ENCODE measurements around the gene TPSB2. TPM values are rescaled to one million over a fixed set of nuclear protein-coding genes. Genes with fewer than 3 reads are reported as not detected.
"Not testable (repeated sequence)": the region's sequence is repeated elsewhere in the genome, so short reads cannot be mapped to it uniquely, and the experiment has no call there.

Gene TPSB2
- total and polyA plus RNA-seq, 5 donors: 1.8 to 7.1 (median 5.2) TPM; not detected in 1

DNA sequence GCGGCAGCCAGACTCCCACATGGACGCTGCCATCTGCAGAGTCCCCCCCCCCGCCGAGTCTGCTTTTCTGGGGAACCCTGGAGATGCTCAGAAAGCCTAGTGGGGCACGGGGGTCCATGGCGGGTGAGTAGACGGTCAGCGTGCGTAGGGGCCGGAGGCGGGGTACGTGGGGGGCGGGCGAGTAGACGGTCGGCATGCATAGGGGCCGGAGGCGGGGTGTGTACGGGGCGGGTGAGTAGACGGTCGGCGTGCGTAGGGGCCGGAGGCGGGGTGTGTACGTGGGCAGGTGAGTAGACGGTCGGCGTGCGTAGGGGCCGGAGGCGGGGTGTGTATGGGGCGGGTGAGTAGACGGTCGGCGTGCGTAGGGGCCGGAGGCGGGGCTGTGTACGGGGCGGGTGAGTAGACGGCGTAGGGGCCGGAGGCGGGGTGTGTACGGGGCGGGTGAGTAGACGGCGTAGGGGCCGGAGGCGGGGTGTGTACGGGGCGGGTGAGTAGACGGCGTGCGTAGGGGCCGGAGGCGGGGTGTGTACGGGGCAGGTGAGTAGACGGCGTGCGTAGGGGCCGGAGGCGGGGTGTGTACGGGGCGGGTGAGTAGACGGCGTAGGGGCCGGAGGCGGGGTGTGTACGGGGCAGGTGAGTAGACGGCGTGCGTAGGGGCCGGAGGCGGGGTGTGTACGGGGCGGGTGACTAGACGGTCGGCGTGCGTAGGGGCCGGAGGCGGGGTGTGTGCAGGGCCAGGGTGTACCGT lies 44.4 kb downstream of the TPSB2 start:
- intact Hi-C loops (cut with DNase I); H3K27ac ChIP-seq (ENCODE audit: low read length); H3K4me1 ChIP-seq (ENCODE audit: control insufficient read depth, insufficient read depth, low read length); H3K9me3 ChIP-seq (ENCODE audit: control insufficient read depth, low read length); H3K27me3 ChIP-seq (ENCODE audit: control insufficient read depth, insufficient read depth); ATAC-seq; H3K4me3 ChIP-seq (ENCODE audit: low read length): not testable (repeated sequence)
- 92% methylated on average over 82 of the region's 86 CpGs for WGBS
- DNase-seq: peak in 1 of 3 donors; percentile 81

DNA sequence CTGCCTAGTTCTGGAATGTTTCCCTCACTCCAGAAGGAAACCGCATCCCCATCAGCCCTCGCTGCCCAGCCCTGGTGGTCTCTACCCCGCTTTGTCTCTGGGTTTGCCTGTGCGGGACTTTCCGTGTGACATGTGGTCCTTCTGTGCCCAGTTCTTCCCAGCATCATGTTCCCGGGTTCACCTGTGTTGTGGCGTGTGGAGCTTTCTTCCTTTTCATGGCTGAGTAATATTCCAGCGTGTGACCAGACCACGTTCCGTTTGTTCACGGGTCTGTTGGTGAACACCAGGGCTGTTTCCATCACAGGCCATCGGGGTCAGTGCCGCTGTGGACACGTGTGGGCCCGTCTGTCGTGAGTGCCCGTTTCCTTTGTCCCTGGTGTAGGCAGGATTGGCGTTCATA lies 45.0 kb downstream of the TPSB2 start:
- H3K27ac ChIP-seq (ENCODE audit: low read length): no peak overlapping the region
- H3K4me1 ChIP-seq (ENCODE audit: control insufficient read depth, insufficient read depth, low read length): no peaks in the 10 kb centered on the region
- 97% methylated on average over 18 of the region's 18 CpGs for WGBS
- no peaks in the 10 kb centered on the region for H3K27me3 ChIP-seq (ENCODE audit: control insufficient read depth, insufficient read depth)
- DNase-seq: no peak
- no peaks in the 10 kb centered on the region for H3K9me3 ChIP-seq (ENCODE audit: control insufficient read depth, low read length)
- ATAC-seq: no peak
- intact Hi-C loops (cut with DNase I): no loop called here
- no peak overlapping the region for H3K4me3 ChIP-seq (ENCODE audit: low read length)

GRCh38 chr16:1184156-1184868 lies 45.7 kb downstream of the TPSB2 start:
- H3K4me1 ChIP-seq (ENCODE audit: control insufficient read depth, insufficient read depth, low read length): no peaks in the 10 kb centered on the region
- ATAC-seq (no peak), DNase-seq (no peak)
- intact Hi-C loops (cut with DNase I): no loop called here
- H3K9me3 ChIP-seq (ENCODE audit: control insufficient read depth, low read length): no peaks in the 10 kb centered on the region
- 88% methylated on average over 26 of the region's 26 CpGs for WGBS
- H3K4me3 ChIP-seq (ENCODE audit: low read length): no peak overlapping the region
- H3K27me3 ChIP-seq (ENCODE audit: control insufficient read depth, insufficient read depth): no peaks in the 10 kb centered on the region
- no peak overlapping the region for H3K27ac ChIP-seq (ENCODE audit: low read length)

- intact Hi-C loops (cut with DNase I): no loop called here
- Histone ChIP-seq H3K4me1 (ENCODE audit: control insufficient read depth, insufficient read depth, low read length) (no peaks in the 10 kb centered on the region), H3K4me3 (ENCODE audit: low read length) (no peak overlapping the region), H3K27ac (ENCODE audit: low read length) (no peak overlapping the region), H3K9me3 (ENCODE audit: control insufficient read depth, low read length) (no peaks in the 10 kb centered on the region), H3K27me3 (ENCODE audit: control insufficient read depth, insufficient read depth) (no peaks in the 10 kb centered on the region)
- DNase-seq: peak; percentile 55 to 82 (median 76)
- ATAC-seq: peak; percentile 3 to 23
- 44% methylated on average over 44 of the region's 45 CpGs for WGBS
These were observed 46.8 kb downstream of the TPSB2 start for GRCh38 chr16:1182950-1183907.

DNA sequence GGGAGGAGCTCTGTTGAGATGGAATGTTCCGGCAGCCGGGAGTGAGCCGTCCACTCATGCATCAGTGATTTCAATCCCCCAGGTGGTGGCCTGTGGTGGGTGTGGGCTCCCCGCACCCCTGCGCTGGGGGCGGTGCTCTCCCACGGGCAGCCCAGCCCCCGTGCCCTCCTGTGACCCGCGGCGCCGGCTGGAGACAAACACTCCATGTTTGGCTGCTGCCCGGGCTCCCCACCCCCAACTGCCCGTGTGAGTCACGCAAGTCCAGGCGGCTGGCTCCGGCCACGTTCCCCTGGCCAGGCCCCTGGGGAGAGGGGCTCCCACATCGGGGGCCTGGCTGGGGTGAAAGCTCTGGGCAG lies 47.7 kb downstream of the TPSB2 start:
- no peak overlapping the region for H3K27ac ChIP-seq (ENCODE audit: low read length)
- H3K27me3 ChIP-seq (ENCODE audit: control insufficient read depth, insufficient read depth): no peaks in the 10 kb centered on the region
- DNase-seq (peak; percentile 76 to 92 (median 90)), ATAC-seq (peak; percentile 73 to 75)
- H3K9me3 ChIP-seq (ENCODE audit: control insufficient read depth, low read length): no peaks in the 10 kb centered on the region
- no peaks in the 10 kb centered on the region for H3K4me1 ChIP-seq (ENCODE audit: control insufficient read depth, insufficient read depth, low read length)
- WGBS: 17% methylated on average over 19 of the region's 19 CpGs
- intact Hi-C loops (cut with DNase I): no loop called here
- no peak overlapping the region for H3K4me3 ChIP-seq (ENCODE audit: low read length)

DNA sequence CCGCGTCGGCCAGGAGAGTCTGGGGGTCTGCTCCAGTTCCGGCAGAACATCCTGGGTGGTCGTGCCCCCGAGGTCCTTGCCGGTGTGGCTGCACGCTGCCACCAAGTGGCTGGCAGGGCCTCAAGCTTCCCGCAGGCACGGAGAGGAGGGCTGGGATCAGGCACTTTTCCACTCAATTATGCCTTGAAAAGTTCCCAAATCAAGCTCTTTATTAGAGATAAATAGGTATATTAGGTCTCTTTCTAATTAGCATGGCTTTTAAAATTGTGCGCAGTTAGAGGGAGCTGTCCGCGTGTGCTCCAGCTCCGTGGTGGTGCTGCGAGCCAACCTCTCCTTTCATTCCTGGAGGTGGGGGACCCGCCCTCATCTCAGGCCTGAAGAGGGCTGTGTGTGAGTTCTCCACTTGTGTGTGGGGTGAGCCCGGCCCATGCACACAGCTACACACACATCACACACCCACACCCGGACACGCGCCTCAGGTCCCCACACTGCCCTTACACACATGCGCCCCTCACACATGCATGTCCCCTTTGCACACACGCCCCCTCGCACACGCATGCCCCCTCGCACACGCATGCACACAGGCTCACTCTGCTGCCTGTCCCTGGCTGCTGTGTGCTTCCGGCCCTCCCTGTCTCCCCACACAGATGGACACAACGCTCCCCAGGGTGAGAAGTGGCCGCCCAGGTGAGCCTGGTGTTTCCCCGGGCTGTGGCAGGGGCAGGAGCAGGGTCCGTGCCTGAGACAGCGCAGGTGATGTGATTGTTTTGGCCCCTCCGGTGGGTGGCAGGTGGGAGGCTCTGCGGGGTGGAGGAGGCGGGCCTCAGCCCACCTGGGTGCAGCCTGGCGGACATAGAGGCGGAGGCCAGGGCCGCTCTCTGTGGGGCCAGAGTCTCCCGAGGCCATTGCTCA lies 48.3 kb downstream of the TPSB2 start:
- no peak overlapping the region for H3K27ac ChIP-seq (ENCODE audit: low read length)
- 60% methylated on average over 39 of the region's 39 CpGs for WGBS
- H3K4me3 ChIP-seq (ENCODE audit: low read length): no peak overlapping the region
- ATAC-seq: no peak
- no peaks in the 10 kb centered on the region for H3K27me3 ChIP-seq (ENCODE audit: control insufficient read depth, insufficient read depth)
- intact Hi-C loops (cut with DNase I): no loop called here
- no peak for DNase-seq
- no peaks in the 10 kb centered on the region for H3K9me3 ChIP-seq (ENCODE audit: control insufficient read depth, low read length)
- H3K4me1 ChIP-seq (ENCODE audit: control insufficient read depth, insufficient read depth, low read length): no peaks in the 10 kb centered on the region

DNA sequence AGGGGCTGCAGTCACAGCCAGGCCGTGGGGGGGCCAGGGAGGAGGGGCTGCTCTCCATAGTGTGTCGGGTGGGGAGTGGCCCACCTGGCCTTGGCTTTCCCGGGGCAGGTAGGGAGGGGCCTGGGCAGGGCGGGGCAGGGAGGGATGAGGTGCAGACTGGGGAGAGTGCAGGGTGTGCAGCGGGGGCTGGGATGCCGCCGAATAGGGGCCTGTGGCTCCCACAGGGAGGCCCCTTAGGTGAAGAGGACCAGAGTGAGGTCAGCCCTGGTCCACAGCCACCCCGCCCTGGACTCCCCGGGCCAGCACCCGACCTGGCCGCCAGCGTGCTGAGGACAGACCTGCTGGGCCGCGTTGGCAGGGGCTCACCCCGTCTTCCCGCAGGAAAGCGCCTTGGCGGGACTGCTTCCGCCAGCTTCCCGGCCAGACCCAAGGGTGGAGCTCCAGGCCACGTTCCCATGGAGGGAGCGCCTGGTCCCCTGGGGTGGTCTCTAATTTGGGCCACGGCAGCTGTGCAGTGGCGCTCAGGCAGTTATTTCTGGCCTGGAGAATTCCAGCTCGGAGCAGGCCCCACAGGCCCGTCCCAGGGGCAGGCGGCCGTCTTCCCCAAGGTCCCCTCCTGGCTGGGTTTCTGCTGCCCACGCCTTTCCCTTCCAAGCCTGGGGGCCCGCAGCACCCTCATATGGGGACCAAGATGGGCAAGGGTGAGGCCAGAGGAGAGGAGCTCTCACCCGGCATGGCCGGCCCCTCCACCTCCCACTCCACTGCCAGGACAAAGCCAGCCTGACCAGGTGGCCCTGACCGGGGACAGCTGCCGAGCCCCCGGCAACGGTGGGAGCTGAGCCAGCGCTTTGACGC lies 49.2 kb downstream of the TPSB2 start:
- WGBS: 51% methylated on average over 38 of the region's 38 CpGs
- DNase-seq (peak in 2 of 3 donors; percentile 39 to 85), ATAC-seq (peak; percentile 18 to 22)
- no peak overlapping the region for H3K4me3 ChIP-seq (ENCODE audit: low read length)
- H3K27me3 ChIP-seq (ENCODE audit: control insufficient read depth, insufficient read depth): no peaks in the 10 kb centered on the region
- intact Hi-C loops (cut with DNase I): no loop called here
- H3K27ac ChIP-seq (ENCODE audit: low read length): no peak overlapping the region
- H3K4me1 ChIP-seq (ENCODE audit: control insufficient read depth, insufficient read depth, low read length): no peaks in the 10 kb centered on the region
- no peaks in the 10 kb centered on the region for H3K9me3 ChIP-seq (ENCODE audit: control insufficient read depth, low read length)

Other genes with a start within 250 kb of the TPSB2 start
- 1 to 10 TPM in 3 of 4 donors, under 1 TPM in 1; 0.97 to 2.1 (median 1.9) TPM for gene SOX8, start 248.4 kb downstream of the TPSB2 start, total RNA-seq
- gene SOX8, start 248.4 kb downstream of the TPSB2 start, polyA plus RNA-seq: 1.5 TPM
- gene SSTR5, start 157.4 kb downstream of the TPSB2 start, total RNA-seq: 10 to 100 TPM in 3 of 4 donors, 1 to 10 TPM in 1; 7.7 to 35.3 (median 22.6) TPM
- 13.4 TPM for gene SSTR5, start 157.4 kb downstream of the TPSB2 start, polyA plus RNA-seq
- under 1 TPM in 2 of 4 donors, not detected in 2; 0.15 to 0.23 TPM for gene C1QTNF8, start 133.9 kb downstream of the TPSB2 start, total RNA-seq
- 0.05 TPM for gene C1QTNF8, start 133.9 kb downstream of the TPSB2 start, polyA plus RNA-seq
- gene CACNA1H, start 77.1 kb downstream of the TPSB2 start, total RNA-seq: 1 to 10 TPM; 4.2 to 7.8 (median 6.0) TPM
- 7.5 TPM for gene CACNA1H, start 77.1 kb downstream of the TPSB2 start, polyA plus RNA-seq
- gene TPSG1, start 4.9 kb downstream of the TPSB2 start, total RNA-seq: under 1 TPM in 1 of 4 donors, not detected in 3; 0.21 TPM
- not detected for gene TPSG1, start 4.9 kb downstream of the TPSB2 start, polyA plus RNA-seq
- 1 to 10 TPM; 1.6 to 8.3 (median 4.7) TPM for gene TPSAB1, start 10.5 kb upstream of the TPSB2 start, total RNA-seq
- 1.2 TPM for gene TPSAB1, start 10.5 kb upstream of the TPSB2 start, polyA plus RNA-seq
- gene TPSD1, start 25.9 kb upstream of the TPSB2 start, total RNA-seq: under 1 TPM in 2 of 4 donors, not detected in 2; 0.26 to 0.85 TPM
- 0.16 TPM for gene TPSD1, start 25.9 kb upstream of the TPSB2 start, polyA plus RNA-seq
- 10 to 100 TPM; 73.5 to 95.3 (median 87.8) TPM for gene UBE2I, start 79.5 kb upstream of the TPSB2 start, total RNA-seq
- gene UBE2I, start 79.5 kb upstream of the TPSB2 start, polyA plus RNA-seq: 76.5 TPM
- 1 to 10 TPM in 3 of 4 donors, under 1 TPM in 1; 0.53 to 2.7 (median 2.0) TPM for gene BAIAP3, start 103.5 kb upstream of the TPSB2 start, total RNA-seq
- gene BAIAP3, start 103.5 kb upstream of the TPSB2 start, polyA plus RNA-seq: 1.6 TPM
- gene TSR3, start 121.7 kb upstream of the TPSB2 start, total RNA-seq: 10 to 100 TPM; 49.6 to 54.0 (median 52.8) TPM
- gene TSR3, start 121.7 kb upstream of the TPSB2 start, polyA plus RNA-seq: 58.5 TPM
- 10 to 100 TPM; 39.7 to 45.3 (median 43.0) TPM for gene GNPTG, start 121.7 kb upstream of the TPSB2 start, total RNA-seq
- 47.1 TPM for gene GNPTG, start 121.7 kb upstream of the TPSB2 start, polyA plus RNA-seq
- gene UNKL, start 184.5 kb upstream of the TPSB2 start, total RNA-seq: 10 to 100 TPM in 3 of 4 donors, 1 to 10 TPM in 1; 6.3 to 16.4 (median 14.2) TPM
- 8.7 TPM for gene UNKL, start 184.5 kb upstream of the TPSB2 start, polyA plus RNA-seq
- 10 to 100 TPM in 3 of 4 donors, 1 to 10 TPM in 1; 9.5 to 12.1 (median 11.5) TPM for gene UQCC4, start 190.6 kb upstream of the TPSB2 start, total RNA-seq
- 18.7 TPM for gene UQCC4, start 190.6 kb upstream of the TPSB2 start, polyA plus RNA-seq
- under 1 TPM in 1 of 4 donors, not detected in 3; 0.26 TPM for gene PERCC1, start 200.9 kb upstream of the TPSB2 start, total RNA-seq
- gene PERCC1, start 200.9 kb upstream of the TPSB2 start, polyA plus RNA-seq: 0.18 TPM
- gene CCDC154, start 214.4 kb upstream of the TPSB2 start, total RNA-seq: 1 to 10 TPM in 2 of 4 donors, under 1 TPM in 2; 0.39 to 1.8 (median 0.89) TPM
- 0.50 TPM for gene CCDC154, start 214.4 kb upstream of the TPSB2 start, polyA plus RNA-seq
- gene CLCN7, start 244.8 kb upstream of the TPSB2 start, total RNA-seq: 10 to 100 TPM; 32.9 to 54.8 (median 49.0) TPM
- 35.7 TPM for gene CLCN7, start 244.8 kb upstream of the TPSB2 start, polyA plus RNA-seq

Data from right cardiac atrium (tissue), 5 donors.